ENCODE measurements around the gene SELENOF. TPM values are rescaled to one million over a fixed set of nuclear protein-coding genes. Genes with fewer than 3 reads are reported as not detected.

SELENOF gene
- total and polyA plus RNA-seq, 2 of the 4 experiments (the other 2 are of a cell fraction): 60.0 to 153 TPM

GRCh38 chr1:86942743-86943142 lies 28.8 kb upstream of the SELENOF start:
- Histone ChIP-seq H3K4me3 (ENCODE audit: insufficient read depth, low read depth, low read length) (no peak overlapping the region), H2AK9ac (replicated peaks; ENCODE audit: low read depth, low read length, poor library complexity) (no peak overlapping the region), H2BK5ac (ENCODE audit: low read depth, low read length, poor library complexity, severe bottlenecking) (no peak overlapping the region), H3K79me1 (ENCODE audit: low read depth in 1 of 2, low read length in 2 of 2) (peaks cover 12 to 17% of the 10 kb centered on the region in 2 experiments), H4K5ac (ENCODE audit: low read depth, low read length) (no peak overlapping the region), H2AK5ac (ENCODE audit: low read depth, low read length) (no peak overlapping the region), H4K8ac (ENCODE audit: low read depth in 2 of 2, low read length in 2 of 2) (no peak overlapping the region), H3K9me3 (ENCODE audit: control insufficient read depth, insufficient read depth, low read length) (no peaks in the 10 kb centered on the region), H3K27ac (ENCODE audit: insufficient read depth, low read length) (no peak overlapping the region), H3K9ac (ENCODE audit: low read depth, low read length) (no peak overlapping the region), H3K27me3 (ENCODE audit: control insufficient read depth, insufficient read depth, low read length) (no peaks in the 10 kb centered on the region), H3K9me1 (ENCODE audit: insufficient read depth, low read length) (no peaks in the 10 kb centered on the region), H2BK20ac (ENCODE audit: low read depth, low read length) (no peak overlapping the region), H3K4me2 (ENCODE audit: low read depth, low read length) (no peak overlapping the region), H3K4ac (ENCODE audit: low read depth, low read length) (no peak overlapping the region), H4K20me1 (ENCODE audit: insufficient read depth, low read length) (no peaks in the 10 kb centered on the region), H3K56ac (ENCODE audit: extremely low read depth, insufficient read depth, low read length) (no peak overlapping the region), H2BK15ac (ENCODE audit: low read depth, low read length) (no peak overlapping the region), H3K23ac (ENCODE audit: low read depth, low read length) (no peak overlapping the region), H2BK120ac (ENCODE audit: low read depth, low read length) (no peak overlapping the region), H3K36me3 (ENCODE audit: control insufficient read depth, insufficient read depth, low read length) (no peaks in the 10 kb centered on the region), H4K91ac (ENCODE audit: insufficient read depth, low read depth, low read length) (no peak overlapping the region), H3K14ac (replicated peaks; ENCODE audit: low read depth, low read length) (no peak overlapping the region), H3K18ac (ENCODE audit: low read depth, low read length) (no peak overlapping the region), H2AFZ (replicated peaks; ENCODE audit: low read length, poor library complexity) (no peak overlapping the region), H3K4me1 (ENCODE audit: control insufficient read depth, insufficient read depth, low read length) (no peaks in the 10 kb centered on the region)
- BruUV-seq (replicated peaks): no TSS peak
- no peak for TF ChIP-seq CTCF (conservative IDR thresholded peaks at IDR 0.05; ENCODE audit: low read depth, low read length)
- no peak for TF ChIP-seq SMC3 (IDR thresholded peaks at IDR 0.05; ENCODE audit: low read depth, low read length)
- TF ChIP-seq RAD21 (IDR thresholded peaks at IDR 0.05; ENCODE audit: low read length): no peak
- no peak for TF ChIP-seq MAFK (IDR thresholded peaks at IDR 0.05; ENCODE audit: low read depth, low read length)
- TF ChIP-seq FOS (IDR thresholded peaks at IDR 0.05; ENCODE audit: low read depth, low read length): no peak
- TF ChIP-seq BHLHE40 (IDR thresholded peaks at IDR 0.05; ENCODE audit: low read depth, low read length): no peak
- TF ChIP-seq MXI1 (IDR thresholded peaks at IDR 0.05; ENCODE audit: borderline replicate concordance, low read depth, low read length): no peak
- TF ChIP-seq, protein P1, sequence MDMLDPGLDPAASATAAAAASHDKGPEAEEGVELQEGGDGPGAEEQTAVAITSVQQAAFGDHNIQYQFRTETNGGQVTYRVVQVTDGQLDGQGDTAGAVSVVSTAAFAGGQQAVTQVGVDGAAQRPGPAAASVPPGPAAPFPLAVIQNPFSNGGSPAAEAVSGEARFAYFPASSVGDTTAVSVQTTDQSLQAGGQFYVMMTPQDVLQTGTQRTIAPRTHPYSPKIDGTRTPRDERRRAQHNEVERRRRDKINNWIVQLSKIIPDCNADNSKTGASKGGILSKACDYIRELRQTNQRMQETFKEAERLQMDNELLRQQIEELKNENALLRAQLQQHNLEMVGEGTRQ (IDR thresholded peaks at IDR 0.05; ENCODE audit: low read depth, low read length): no peak
- TF ChIP-seq, protein P2, sequence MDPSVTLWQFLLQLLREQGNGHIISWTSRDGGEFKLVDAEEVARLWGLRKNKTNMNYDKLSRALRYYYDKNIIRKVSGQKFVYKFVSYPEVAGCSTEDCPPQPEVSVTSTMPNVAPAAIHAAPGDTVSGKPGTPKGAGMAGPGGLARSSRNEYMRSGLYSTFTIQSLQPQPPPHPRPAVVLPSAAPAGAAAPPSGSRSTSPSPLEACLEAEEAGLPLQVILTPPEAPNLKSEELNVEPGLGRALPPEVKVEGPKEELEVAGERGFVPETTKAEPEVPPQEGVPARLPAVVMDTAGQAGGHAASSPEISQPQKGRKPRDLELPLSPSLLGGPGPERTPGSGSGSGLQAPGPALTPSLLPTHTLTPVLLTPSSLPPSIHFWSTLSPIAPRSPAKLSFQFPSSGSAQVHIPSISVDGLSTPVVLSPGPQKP (IDR thresholded peaks at IDR 0.05; ENCODE audit: borderline replicate concordance, low read depth, low read length): no peak
- no peak for TF ChIP-seq MAZ (IDR thresholded peaks at IDR 0.05; ENCODE audit: borderline replicate concordance, low read depth, low read length)
- TF ChIP-seq RFX5 (IDR thresholded peaks at IDR 0.05; ENCODE audit: low read depth, low read length): no peak
- no peak for TF ChIP-seq POLR2A (IDR thresholded peaks at IDR 0.05; ENCODE audit: low read depth, low read length)
- no peak for TF ChIP-seq CHD1 (IDR thresholded peaks at IDR 0.05; ENCODE audit: low read depth, low read length)
- no peak for TF ChIP-seq NFE2L2 (IDR thresholded peaks at IDR 0.05; ENCODE audit: low read depth, low read length)
- no peak for TF ChIP-seq CEBPB (IDR thresholded peaks at IDR 0.05; ENCODE audit: low read depth, low read length)
- no peak for TF ChIP-seq RCOR1 (IDR thresholded peaks at IDR 0.05; ENCODE audit: insufficient replicate concordance, low read length)
- no peak for DNase-seq
- dilution Hi-C loops (cut with HindIII; ENCODE audit: low sequenced_read_pairs, unreplicated experiment): no loop called here
- ChIA-PET CTCF (no interaction called here), POLR2A (ENCODE audit: unreplicated experiment) (no interaction called here)
- intact Hi-C loops (cut with micrococcal nuclease): no loop called here
- ATAC-seq (ENCODE audit: low read depth): no peak
- in situ Hi-C loops (cut with MboI; ENCODE audit: low sequenced_read_pairs): no loop called here

Data from IMR-90 (cell line).